ENCODE results near the gene AOAH.
"Not testable (repeated sequence)": the region's sequence is repeated elsewhere in the genome, so short reads cannot be mapped to it uniquely, and the experiment has no call there.

Gene AOAH

GRCh38 chr7:36535866-36536664 lies 188.2 kb downstream of the AOAH start:
- no peak for DNase-seq

DNA sequence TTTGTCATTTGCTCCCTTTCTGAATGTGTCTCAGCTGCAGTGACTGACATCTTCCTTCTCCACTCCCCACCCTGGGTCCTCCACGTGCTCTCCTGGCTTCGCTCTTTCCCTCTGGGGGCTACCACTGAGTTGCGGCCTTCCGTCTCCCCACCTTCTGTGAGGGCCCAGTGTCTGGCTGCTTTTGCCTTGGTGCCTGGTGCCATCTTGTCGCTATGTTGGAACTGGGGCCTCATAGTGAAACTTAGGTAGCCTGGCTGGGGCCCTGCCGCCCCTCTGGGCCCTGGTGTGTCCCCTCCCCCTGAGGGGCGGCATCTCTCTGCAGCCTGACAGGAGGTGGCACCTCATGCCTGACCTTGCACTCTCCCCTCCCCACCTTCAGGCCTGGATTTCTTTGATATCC lies 190.6 kb downstream of the AOAH start:
- DNase-seq = no peak

DNA sequence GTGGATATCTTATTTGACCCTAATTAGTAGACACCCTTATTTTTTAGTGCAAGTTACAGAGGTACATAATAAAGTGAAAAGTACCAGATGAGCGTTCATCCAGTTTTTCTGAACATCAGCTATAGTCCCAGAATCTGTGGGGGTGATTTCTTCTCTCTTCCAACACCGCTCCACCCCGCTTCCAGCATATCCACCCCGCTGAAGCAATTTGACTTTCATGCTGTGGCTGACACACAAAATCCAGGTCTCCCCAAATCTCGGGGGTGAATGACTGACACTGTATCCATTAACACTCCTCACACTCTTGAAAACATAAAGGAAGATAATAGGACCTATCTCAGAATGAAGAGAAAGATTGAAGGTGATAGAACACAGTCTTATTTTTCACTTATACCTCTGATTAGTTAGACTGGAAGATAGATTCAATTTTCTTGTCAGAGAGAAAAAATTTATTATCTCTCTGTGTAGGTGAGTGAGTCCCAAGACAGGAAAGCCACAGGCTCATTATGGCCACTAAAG lies 191.3 kb downstream of the AOAH start:
- DNase-seq = no peak

DNA sequence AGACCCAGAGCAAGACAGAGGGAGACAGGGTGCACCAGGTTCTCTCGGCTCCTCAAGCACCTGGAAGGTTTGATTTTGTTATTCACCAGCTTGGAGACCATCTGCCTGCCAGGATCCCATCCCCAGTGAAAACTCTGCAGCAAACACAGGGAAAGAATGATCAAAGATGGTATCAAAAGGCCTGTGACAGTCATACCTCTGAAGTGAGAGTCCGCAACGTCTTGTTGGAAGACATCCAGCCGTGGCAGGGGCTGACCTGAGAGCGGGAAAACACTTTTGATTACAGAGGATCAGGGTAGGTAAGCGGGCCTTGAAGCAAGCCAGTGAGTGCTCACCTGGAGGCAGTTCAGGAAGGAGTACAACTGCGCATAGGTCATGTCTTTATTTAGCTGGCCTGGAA lies 192.3 kb downstream of the AOAH start:
- DNase-seq = no peak

DNA sequence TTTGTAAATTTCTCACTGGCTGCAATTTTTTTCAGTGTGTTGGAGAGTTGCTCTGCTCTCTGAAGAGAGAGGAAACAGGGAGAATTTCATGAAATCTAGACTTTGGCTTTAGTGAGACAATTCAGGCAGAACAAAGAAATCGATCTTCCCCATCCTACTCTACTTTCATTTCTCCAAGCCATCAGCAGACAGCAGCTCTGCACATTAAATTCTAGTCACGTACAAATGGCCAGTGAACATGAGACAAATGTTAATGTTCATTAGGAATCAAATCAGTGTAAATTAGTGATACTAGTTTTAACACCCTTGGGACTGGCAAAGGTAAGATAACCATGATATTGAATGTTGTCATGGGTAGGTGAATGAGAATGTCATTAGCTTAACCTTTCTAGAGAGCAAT lies 193.8 kb downstream of the AOAH start:
- DNase-seq = no peak

DNA sequence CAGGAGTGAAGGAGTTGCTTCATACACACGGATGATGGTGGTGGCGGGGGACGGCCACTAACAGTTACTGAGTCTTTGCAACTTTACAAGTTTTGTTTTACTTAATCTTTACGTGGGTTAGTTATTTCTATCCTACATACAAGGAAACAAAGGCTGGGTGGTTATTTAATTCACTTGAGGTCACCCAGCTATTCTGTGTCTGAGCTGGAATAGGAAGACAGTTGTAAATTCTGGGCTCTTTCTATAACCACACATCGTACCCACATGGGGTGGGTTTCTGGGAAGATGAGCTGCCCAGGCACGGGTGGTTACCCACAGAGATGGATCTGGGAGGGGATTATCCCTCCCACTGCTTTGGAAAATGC lies 196.8 kb downstream of the AOAH start:
- DNase-seq = no peak

DNA sequence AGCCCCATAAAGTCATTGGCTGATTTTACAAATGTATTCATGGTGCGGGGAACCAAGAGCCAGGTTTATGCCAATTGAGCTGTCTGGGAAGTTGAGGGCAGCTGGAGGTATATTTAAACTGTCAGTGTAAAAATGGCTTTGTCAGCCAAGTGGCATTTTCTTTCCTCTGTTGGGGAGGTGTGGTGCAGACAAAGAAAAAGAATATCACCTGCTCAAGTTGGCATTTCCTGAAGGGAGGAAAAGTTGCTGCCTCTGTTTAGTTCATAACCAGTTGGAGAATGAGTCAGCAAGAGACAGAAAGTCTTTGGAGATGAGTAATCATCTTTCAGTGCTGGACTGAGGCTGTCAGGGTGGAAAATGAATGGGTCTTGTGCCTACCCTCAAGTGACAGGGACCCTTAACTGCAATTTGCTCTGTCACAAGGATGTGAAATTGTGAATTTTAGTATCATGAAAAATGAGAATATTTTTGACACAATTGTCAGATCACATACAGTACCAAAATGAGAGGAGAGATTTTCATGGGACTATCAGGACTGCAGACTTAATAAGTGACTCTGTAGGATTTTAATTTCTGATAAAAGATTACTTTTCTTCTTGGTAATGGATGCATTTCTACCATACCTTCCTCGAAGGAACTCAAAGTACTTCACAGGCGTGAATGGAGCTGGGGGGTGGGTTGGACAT lies 197.3 kb downstream of the AOAH start:
- no peak for DNase-seq

DNA sequence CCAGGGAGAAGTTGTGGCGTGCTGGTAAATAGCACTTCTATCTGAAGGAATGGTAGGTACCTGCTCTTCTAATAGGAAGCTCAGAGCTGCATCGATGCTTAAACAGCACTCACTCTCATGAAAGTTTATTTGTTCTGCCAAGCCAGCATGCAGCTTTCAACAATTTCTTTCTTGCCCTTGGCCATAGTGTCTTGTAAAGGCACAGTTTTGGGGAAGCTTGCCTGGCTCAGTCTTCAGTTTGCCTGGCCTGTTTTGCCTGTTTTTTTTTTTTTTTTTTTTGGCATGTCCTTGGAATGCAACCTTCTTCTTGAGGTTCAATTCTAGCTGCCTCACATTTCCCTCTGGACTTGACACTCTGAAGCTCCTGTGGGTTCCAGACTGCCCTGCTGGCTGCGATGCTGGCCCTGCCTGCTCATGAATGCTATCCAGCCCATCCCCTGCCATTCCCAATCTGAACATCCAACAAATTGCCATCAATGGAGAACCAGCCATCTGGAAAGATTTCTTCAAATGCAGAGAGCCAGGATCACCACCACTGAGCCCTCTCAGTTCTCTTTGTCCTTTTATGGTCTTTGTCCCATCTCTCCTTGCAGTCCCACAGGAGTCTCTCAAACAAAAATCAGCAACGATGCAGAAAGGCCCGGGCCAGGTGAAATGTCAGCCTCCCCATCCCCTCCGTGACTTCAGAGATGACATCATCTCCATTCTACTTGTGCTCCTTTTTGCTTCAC lies 200.8 kb downstream of the AOAH start:
- no peak for DNase-seq

DNA sequence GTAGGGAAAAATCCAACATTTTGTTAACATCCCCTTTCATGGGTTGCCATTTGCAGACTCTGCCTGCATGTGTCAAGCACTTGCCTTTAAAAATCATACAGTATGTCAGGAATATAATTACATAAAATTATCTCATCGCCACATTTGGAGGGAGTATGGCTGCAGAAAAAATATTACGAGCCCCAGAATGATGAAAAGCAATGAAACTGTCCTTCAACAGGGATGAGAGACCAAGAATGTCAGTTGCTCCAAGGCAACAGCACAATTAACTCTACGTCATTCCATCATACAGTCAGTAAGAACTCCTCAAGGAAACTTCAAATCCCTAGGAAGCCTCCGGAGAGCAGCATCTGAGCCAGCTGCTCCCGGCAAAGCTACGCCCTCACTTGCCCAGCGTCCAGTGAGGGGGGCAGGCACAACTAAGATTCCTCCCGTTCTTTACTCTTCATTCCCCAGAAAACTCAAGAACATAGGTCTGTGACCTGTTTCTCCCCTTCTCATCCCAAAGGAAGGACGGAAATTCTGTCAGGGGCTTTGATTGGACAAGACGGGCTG lies 201.8 kb downstream of the AOAH start:
- no peak for DNase-seq

DNA sequence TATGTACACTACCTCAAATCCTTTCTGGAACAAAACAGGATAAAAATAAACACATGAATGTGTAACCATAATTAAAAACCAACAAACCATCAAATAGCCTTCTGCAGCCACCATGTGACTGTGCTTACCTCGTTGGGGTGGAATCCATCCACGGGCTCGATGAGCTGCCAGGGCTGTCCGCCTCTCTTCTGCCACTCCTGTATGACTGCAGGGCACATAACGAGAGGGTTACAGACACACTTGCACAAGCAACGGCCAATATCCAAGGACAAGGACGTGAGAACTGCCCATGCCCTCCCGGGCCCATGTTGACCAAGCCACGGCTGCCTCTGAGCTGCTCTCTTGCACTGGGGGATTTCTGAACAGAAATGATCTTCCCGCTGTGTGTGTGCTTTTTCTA lies 202.4 kb downstream of the AOAH start:
- no peak for DNase-seq

GRCh38 chr7:36521133-36521532 lies 203.2 kb downstream of the AOAH start:
- DNase-seq = no peak

DNA sequence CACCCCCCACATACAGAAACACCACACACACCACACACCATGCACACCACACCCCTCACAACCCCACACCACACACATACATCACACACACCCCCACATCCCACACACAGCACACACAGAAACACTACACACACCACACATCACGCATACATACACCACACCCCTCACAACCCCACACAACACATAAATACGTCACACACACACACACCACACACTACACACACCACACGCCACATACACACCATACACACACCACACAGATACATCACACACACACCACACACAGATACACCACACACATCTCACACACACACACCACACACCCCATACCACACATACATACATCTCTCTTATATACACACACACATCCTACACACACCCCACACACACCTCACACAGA lies 208.4 kb downstream of the AOAH start:
- no peak for DNase-seq

DNA sequence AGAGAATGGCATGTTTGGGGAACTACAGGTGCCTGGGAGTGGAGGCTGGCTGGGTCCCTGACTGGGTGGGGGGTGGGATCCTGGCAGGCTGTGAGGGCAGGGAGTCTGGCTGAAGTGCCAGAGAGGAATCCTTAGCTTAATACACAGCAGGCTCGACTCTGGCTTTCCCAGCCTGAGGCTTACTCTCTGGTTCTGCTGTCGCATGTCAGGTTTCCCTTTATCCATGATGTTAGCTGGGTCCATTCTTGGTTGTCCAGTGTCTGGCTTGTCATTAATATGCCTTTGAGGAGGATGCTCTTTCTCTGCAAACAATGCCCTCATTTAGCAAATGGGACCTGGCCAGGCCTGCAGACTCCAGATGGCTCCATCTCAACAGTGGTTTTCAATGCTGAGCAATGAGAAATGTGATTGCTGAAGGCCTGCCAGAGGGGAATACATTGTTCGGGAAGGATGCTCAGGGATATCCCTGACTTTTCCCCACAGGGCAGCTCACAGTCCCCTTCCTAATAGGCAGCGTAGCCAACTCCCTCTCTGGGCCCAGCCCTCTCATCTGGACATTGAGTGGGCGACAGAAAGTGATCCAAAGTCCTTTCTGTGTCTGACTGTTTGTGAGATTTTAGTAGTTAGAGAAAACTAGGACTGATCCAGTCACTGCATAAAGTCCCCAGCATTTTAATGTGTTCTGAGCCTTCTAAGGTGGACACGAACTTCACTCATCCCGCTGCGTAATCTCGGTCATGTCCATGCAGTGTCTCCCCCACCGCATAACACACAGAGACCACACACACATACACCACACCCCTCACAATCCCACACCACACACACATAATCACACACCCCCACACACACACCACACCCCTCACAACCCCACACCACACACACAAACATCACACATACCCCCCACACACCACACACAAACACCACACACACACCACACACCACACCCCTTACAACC lies 209.7 kb downstream of the AOAH start:
- DNase-seq = no peak

DNA sequence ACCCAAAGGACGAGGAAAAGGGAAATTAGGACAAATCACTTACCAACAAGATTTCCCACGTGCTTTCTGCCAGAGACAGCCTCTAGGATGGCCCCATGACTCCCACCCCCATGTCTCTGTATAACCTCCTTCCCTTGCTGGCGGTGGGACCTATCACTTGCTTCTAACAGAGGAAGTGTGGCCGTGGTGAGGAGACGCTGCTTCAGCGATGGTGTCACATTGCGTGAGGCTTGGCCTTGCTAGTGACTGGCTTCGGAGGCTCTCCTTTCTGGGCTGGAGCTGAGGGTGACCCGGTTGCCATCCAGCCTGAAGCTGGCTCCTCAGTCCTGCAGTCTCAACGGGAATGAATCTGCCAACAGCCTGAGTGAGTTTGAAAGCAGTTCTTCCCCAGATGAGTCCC lies 210.9 kb downstream of the AOAH start:
- DNase-seq = no peak

DNA sequence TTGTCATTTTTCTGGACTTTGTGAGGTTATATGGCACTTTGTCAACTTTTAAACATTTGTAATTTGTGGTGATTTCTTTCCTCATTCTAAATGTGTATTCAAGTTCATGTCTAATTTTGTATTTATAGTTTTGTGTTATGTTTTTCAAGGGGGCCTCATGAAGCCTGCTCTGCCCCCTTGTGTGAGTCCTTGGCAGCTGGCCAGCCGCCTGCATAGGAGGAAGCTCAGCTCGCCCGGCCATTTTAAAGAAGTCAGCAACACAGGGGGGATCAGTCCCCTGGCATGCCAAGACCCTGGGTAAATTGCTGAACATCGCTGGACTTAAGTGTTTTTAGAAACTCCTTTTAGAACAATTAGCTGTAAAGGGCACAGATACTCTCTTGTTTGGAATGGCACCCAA lies 211.7 kb downstream of the AOAH start:
- DNase-seq = no peak

DNA sequence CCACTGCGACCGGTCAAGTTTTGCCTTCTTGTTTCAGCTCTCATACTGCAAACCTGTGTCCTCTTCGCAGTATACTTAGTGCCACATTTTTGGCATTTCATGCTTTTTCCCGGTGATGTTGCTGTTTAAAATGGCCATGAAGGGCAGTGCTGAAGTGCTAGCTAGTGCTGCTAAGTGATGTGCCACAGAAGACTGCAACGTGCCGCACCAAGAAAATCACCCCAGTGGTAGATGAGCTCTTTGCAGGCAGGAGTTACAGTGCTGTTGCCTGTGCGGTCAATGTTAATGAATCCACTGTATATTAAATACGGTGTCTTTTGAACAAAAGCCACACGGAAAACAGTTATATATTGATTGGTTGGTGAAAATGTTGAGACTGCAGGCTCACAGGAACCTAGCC lies 214.3 kb downstream of the AOAH start:
- no peak for DNase-seq

- no peak for DNase-seq
Observed at GRCh38 chr7:36507475-36508440, 216.5 kb downstream of the AOAH start.

DNA sequence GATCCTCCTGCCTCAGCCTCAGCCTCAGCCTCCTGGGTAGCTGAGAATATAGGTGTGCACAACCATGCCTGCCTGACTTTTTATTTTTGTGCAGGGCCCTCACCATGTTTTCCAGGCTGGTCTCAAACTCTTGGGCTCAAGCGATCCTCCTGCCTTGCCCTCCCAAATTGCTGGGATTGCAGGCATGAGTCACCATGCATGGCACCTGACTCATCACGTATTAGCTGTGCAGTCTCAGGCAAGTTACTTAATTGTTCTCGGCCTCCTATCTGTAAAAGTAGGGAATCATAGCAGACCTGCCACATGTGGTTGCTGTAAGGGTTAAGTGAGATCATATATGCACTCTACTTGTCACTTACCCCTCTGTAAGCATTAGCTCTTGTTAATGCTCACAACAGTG lies 217.5 kb downstream of the AOAH start:
- DNase-seq = no peak

DNA sequence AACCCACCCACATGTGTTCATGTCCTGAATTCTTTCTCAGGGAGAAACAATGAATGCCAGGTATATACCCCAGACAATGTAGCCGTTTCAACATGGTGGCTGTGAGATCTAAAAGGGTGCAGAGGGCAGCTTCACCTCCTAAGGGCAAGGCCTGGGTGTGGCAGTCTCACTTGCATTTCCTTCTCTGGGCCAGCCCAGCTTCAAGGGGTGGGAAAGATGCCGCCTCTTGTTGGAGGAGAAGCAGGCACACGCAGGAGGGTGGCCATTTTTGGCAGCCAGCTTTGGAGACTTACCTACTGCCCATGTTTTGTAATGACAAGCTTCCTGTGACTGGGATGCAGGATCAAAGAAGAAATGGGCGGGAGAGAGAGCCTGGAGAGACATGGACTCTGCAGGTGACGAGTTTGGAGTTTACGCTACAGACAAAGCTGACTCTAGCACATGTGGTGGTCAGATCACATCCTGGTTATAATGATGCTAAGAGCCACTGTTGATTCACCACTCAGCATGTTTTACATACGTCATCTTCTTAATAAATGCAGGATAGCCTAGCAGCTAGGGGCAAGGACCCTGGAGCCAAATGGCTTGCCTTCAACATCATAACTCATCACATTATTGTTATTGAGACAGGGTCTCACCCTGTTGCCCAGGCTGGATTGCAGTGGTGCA lies 218.0 kb downstream of the AOAH start:
- no peak for DNase-seq

- DNase-seq = not testable (repeated sequence)
Observed at GRCh38 chr7:36504617-36505016, 219.7 kb downstream of the AOAH start.
